WTC11 (cell line): Measurements from ENCODE around the gene DUSP19. TPM values are rescaled to one million over a fixed set of nuclear protein-coding genes. Genes with fewer than 3 reads are reported as not detected.

Experiments used
- ATAC-seq: fragments of 200-7000 bp; cut with Tn5 transposase; 2 replicates; pipeline ENCODE4 v1.10.0; 2021; ENCODE audit warnings: mild to moderate bottlenecking, moderate library complexity
- CTCF ChIA-PET: fragments of 300-600 bp; sonication (Branson Sonifier 250); formaldehyde crosslinking; loops from one replicate; lab custom pipeline; 2021; ENCODE audit warnings: antibody characterized with exemption; lab: Charles Lee
- POLR2A ChIA-PET: fragments of 350-600 bp; sonication (Branson Sonifier 250); formaldehyde crosslinking; loops from one replicate; lab custom pipeline; 2021; ENCODE audit warnings: antibody characterized with exemption; lab: Charles Lee
- DNase-seq: peaks from one replicate; pipeline ENCODE4 v3.0.0; 2021; ENCODE audit warnings: low spot score
- H3K27ac Mint-ChIP-seq: 2 replicates; pipeline ENCODE4 v1.8.0; 2021; ENCODE audit warnings: mixed read lengths
- H3K27me3 Mint-ChIP-seq: 2 replicates; pipeline ENCODE4 v1.8.0; 2021; ENCODE audit warnings: low read depth, mild to moderate bottlenecking, moderate library complexity, mixed read lengths
- H3K36me3 Mint-ChIP-seq: 2 replicates; pipeline ENCODE4 v1.8.0; 2021; ENCODE audit warnings: mixed read lengths
- H3K4me1 Mint-ChIP-seq: 2 replicates; pipeline ENCODE4 v1.8.0; 2022; ENCODE audit warnings: mixed read lengths
- H3K4me3 Mint-ChIP-seq: 2 replicates; pipeline ENCODE4 v1.8.0; 2021; ENCODE audit warnings: mild to moderate bottlenecking, moderate library complexity, mixed read lengths
- H3K9me3 Mint-ChIP-seq: 2 replicates; pipeline ENCODE4 v1.8.0; 2021; ENCODE audit warnings: mixed read lengths
- CBFB ChIP-seq: sonication (generic); formaldehyde crosslinking; IDR thresholded peaks from 2 replicates; pipeline ENCODE4 v1.8.1; 2022; ENCODE audit warnings: mild to moderate bottlenecking, low read depth, missing genetic modification reagents
- EMX1 ChIP-seq: fragments of 250-450 bp; sonication (Bioruptor Pico); IDR thresholded peaks from 2 replicates; pipeline ENCODE4 v1.8.0; 2021; ENCODE audit warnings: mild to moderate bottlenecking
- ETV6 ChIP-seq: sonication (generic); formaldehyde crosslinking; IDR thresholded peaks from 2 replicates; pipeline ENCODE4 v1.8.1; 2022; ENCODE audit warnings: mild to moderate bottlenecking, missing genetic modification reagents
- GTF2I ChIP-seq: fragments of 250-450 bp; sonication (Bioruptor Pico); conservative IDR thresholded peaks from 2 replicates; pipeline ENCODE4 v1.4.0; 2021; ENCODE audit warnings: mild to moderate bottlenecking
- IRF2 ChIP-seq: sonication (generic); formaldehyde crosslinking; IDR thresholded peaks from 2 replicates; pipeline ENCODE4 v1.8.0; 2022; ENCODE audit warnings: low read depth, missing genetic modification reagents, borderline replicate concordance
- MYBL2 ChIP-seq: sonication (generic); formaldehyde crosslinking; IDR thresholded peaks from 2 replicates; pipeline ENCODE4 v1.8.1; 2023; ENCODE audit warnings: mild to moderate bottlenecking, moderate library complexity, missing genetic modification reagents
- ZNF121 ChIP-seq: sonication (generic); formaldehyde crosslinking; IDR thresholded peaks from 2 replicates; pipeline ENCODE4 v1.8.0; 2023; ENCODE audit warnings: missing genetic modification reagents
- ZNF219 ChIP-seq: sonication (generic); formaldehyde crosslinking; IDR thresholded peaks from 2 replicates; pipeline ENCODE4 v1.8.0; 2023; ENCODE audit warnings: missing genetic modification reagents, mild to moderate bottlenecking, borderline replicate concordance
- ZNF671 ChIP-seq: fragments of 250-450 bp; sonication (Bioruptor Pico); IDR thresholded peaks from 2 replicates; pipeline ENCODE4 v1.8.0; 2021; ENCODE audit warnings: mild to moderate bottlenecking
- total RNA-seq: library from RNA; stranded (reverse); gene quantifications from 3 replicates; pipeline ENCODE4 v1.2.3, GENCODE V29; 2021
- TF ChIP-seq, protein P1 (sequence below): sonication (generic); formaldehyde crosslinking; IDR thresholded peaks from 2 replicates; pipeline ENCODE4 v1.8.1; 2023; ENCODE audit warnings: mild to moderate bottlenecking, missing genetic modification reagents
- TF ChIP-seq, protein P2 (sequence below): sonication (generic); formaldehyde crosslinking; IDR thresholded peaks from 2 replicates; pipeline ENCODE4 v1.8.0; 2023; ENCODE audit warnings: mild to moderate bottlenecking, missing genetic modification reagents
- TF ChIP-seq, protein P3 (sequence below): sonication (generic); formaldehyde crosslinking; IDR thresholded peaks from 2 replicates; pipeline ENCODE4 v1.8.0; 2023; ENCODE audit warnings: missing genetic modification reagents, mild to moderate bottlenecking, borderline replicate concordance
- TF ChIP-seq, protein P4 (sequence below): fragments of 250-450 bp; sonication (Bioruptor Pico); IDR thresholded peaks from 2 replicates; pipeline ENCODE4 v1.9.0; 2021; ENCODE audit warnings: mild to moderate bottlenecking
- TF ChIP-seq, protein P5 (sequence below): sonication (generic); formaldehyde crosslinking; IDR thresholded peaks from 2 replicates; pipeline ENCODE4 v1.8.0; 2022; ENCODE audit warnings: mild to moderate bottlenecking, missing genetic modification reagents

The DUSP19 gene
- total RNA-seq, 1 experiment from 2014 or later, result 3.9 TPM

DNA sequence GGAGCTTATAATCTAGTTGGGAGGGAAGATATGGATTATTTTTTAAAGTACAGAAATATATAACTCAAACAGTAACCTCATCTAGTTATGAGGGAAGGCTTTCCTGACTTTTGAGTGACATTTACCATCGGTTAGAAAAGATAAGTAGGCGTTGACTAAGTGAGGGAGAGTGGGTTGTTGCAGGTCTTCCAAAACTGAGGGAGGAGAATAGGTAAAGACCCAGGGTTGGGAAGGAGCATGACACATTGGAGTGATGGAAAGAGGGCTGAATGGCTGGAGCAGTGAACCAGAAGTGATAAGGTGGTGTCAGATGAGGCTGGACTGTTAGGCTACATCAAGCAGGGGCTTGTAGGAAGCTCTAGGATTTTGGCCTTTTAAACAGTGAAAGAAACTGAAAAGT, 35.1 kb downstream of the DUSP19 start:
- TF ChIP-seq ZNF121 (CRISPR knock-in tag), result no peak
- no peak for ATAC-seq
- ChIA-PET CTCF (no interaction called here), POLR2A (no interaction called here)
- no peak for DNase-seq
- Mint-ChIP-seq H3K27me3 (no peaks in the 10 kb centered on the region), H3K9me3 (no peaks in the 10 kb centered on the region), H3K27ac (no peak overlapping the region), H3K4me1 (no peaks in the 10 kb centered on the region), H3K4me3 (no peak overlapping the region), H3K36me3 (no peaks in the 10 kb centered on the region)

DNA sequence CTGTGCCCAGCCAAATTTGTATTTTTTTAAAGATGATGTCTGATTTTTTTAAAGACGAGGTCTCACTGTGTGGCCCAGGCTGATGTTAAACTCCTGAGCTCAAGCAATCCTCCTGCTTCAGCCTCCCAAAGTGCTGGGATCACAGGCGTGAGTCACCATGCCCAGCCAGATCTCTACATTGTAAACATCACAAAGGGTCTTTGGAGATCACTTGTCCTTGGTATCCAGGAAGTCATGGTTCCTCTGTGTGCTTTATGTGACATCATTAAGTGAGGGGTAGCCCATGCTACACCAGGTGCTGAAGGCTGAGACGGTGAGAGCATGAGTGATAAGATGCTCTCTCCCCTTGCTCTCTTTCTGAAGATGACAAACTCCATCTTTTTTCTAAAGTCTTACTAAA, 38.7 kb downstream of the DUSP19 start:
- ATAC-seq (peak; percentile 52; the same call in 1 of the 2 replicates), DNase-seq (no peak)
- CTCF ChIA-PET, result no interaction called here
- H3K4me3 Mint-ChIP-seq, result no peak overlapping the region
- H3K27me3 Mint-ChIP-seq, result no peaks in the 10 kb centered on the region; the same call in 1 of the 2 replicates
- POLR2A ChIA-PET, result no interaction called here
- no peak overlapping the region for H3K27ac Mint-ChIP-seq
- H3K4me1 Mint-ChIP-seq, result peaks cover 4% of the 10 kb centered on the region
- H3K36me3 Mint-ChIP-seq, result no peaks in the 10 kb centered on the region
- H3K9me3 Mint-ChIP-seq, result no peaks in the 10 kb centered on the region
- no peak for TF ChIP-seq MYBL2
- TF ChIP-seq, protein P1, sequence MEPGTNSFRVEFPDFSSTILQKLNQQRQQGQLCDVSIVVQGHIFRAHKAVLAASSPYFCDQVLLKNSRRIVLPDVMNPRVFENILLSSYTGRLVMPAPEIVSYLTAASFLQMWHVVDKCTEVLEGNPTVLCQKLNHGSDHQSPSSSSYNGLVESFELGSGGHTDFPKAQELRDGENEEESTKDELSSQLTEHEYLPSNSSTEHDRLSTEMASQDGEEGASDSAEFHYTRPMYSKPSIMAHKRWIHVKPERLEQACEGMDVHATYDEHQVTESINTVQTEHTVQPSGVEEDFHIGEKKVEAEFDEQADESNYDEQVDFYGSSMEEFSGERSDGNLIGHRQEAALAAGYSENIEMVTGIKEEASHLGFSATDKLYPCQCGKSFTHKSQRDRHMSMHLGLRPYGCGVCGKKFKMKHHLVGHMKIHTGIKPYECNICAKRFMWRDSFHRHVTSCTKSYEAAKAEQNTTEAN (CRISPR knock-in tag), result no peak
- TF ChIP-seq, protein P2, sequence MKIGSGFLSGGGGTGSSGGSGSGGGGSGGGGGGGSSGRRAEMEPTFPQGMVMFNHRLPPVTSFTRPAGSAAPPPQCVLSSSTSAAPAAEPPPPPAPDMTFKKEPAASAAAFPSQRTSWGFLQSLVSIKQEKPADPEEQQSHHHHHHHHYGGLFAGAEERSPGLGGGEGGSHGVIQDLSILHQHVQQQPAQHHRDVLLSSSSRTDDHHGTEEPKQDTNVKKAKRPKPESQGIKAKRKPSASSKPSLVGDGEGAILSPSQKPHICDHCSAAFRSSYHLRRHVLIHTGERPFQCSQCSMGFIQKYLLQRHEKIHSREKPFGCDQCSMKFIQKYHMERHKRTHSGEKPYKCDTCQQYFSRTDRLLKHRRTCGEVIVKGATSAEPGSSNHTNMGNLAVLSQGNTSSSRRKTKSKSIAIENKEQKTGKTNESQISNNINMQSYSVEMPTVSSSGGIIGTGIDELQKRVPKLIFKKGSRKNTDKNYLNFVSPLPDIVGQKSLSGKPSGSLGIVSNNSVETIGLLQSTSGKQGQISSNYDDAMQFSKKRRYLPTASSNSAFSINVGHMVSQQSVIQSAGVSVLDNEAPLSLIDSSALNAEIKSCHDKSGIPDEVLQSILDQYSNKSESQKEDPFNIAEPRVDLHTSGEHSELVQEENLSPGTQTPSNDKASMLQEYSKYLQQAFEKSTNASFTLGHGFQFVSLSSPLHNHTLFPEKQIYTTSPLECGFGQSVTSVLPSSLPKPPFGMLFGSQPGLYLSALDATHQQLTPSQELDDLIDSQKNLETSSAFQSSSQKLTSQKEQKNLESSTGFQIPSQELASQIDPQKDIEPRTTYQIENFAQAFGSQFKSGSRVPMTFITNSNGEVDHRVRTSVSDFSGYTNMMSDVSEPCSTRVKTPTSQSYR (CRISPR knock-in tag), result no peak

DNA sequence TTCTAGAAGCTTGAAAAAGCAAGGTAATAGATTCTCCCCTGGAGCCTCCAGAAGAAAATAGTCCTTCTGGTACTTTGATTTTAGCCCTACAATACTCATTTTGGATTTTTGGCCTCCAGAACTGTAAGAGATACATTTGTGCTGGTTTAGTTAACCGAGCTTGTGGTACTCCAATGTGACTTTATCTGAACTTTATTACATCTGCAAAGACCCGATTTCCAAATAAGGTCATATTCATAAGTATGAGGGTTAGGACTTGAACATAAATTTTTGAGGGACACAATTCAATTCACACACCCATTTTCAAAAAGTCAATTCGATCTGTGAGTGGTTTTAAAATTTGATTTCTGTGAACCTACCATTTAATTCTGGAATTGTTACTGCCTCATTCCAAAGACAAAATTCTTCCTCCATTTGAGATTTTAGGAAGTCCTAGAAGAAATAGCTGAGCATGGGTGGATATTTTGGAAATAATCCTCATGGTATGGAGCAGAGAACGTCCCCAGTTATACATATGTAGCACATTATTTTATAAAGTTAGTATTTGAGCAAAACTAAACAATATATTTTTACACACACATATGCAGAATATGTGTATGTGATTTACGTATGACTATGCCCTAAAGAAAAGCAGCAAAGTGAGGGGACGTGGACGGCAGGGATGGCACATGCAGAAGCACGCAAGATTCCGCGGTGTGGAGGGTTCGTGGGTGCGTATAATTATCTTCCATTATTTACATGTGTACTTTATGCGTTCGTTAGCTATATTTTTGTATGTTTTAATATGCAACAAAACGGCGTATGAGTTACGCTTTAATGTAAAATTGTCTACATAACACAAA, 44.8 kb downstream of the DUSP19 start:
- no peak for DNase-seq
- H3K4me3 Mint-ChIP-seq, result peak overlapping the region; percentile 96
- peaks cover 32% of the 10 kb centered on the region for H3K4me1 Mint-ChIP-seq
- H3K27ac Mint-ChIP-seq, result peak overlapping the region; percentile 99
- H3K27me3 Mint-ChIP-seq, result no peaks in the 10 kb centered on the region; the same call in 1 of the 2 replicates
- H3K36me3 Mint-ChIP-seq, result peaks cover 2% of the 10 kb centered on the region
- no peaks in the 10 kb centered on the region for H3K9me3 Mint-ChIP-seq
- TF ChIP-seq ETV6 (CRISPR knock-in tag), result no peak
- TF ChIP-seq, all 79 proteins: peak for 0
- CTCF ChIA-PET, result interaction anchor here (0.6 to 2.0 kb wide), 2 partner anchors 52 to 54 kb away, joined by 3 to 8 read pairs; no protein-coding TSS in a partner anchor
- POLR2A ChIA-PET, result no interaction called here
- ATAC-seq, result no peak

DNA sequence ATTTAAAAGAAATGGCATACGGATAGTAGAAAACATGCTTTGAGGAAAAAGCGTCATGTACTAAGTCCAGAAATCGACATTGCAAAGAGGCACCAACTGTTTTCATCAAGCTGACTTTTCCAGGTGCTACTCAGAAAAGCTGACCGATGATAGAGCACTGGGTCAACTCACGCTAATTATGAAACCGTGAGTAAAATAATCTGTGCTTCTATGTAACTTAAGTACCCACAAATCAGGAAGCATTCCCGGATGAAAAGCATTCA, 45.3 kb downstream of the DUSP19 start:
- Mint-ChIP-seq H3K4me1 (peaks cover 32% of the 10 kb centered on the region), H3K9me3 (no peaks in the 10 kb centered on the region), H3K4me3 (peak overlapping the region; percentile 96), H3K27me3 (no peaks in the 10 kb centered on the region; the same call in 1 of the 2 replicates), H3K27ac (peak overlapping the region; percentile 99), H3K36me3 (peaks cover 6% of the 10 kb centered on the region)
- ATAC-seq (0 out of 2 replicates have a peak, but pooled peaks have one; percentile 2), DNase-seq (no peak)
- CTCF ChIA-PET, result interaction anchor here (2.0 kb wide), 1 partner anchor 53 kb away, joined by 8 read pairs; no protein-coding TSS in a partner anchor
- POLR2A ChIA-PET, result no interaction called here
- TF ChIP-seq GTF2I (CRISPR knock-in tag), result no peak
- no peak for TF ChIP-seq ETV6 (CRISPR knock-in tag)
- TF ChIP-seq ZNF219, result no peak
- no peak for TF ChIP-seq EMX1 (CRISPR knock-in tag)
- no peak for TF ChIP-seq CBFB (CRISPR knock-in tag)
- TF ChIP-seq, protein P3, sequence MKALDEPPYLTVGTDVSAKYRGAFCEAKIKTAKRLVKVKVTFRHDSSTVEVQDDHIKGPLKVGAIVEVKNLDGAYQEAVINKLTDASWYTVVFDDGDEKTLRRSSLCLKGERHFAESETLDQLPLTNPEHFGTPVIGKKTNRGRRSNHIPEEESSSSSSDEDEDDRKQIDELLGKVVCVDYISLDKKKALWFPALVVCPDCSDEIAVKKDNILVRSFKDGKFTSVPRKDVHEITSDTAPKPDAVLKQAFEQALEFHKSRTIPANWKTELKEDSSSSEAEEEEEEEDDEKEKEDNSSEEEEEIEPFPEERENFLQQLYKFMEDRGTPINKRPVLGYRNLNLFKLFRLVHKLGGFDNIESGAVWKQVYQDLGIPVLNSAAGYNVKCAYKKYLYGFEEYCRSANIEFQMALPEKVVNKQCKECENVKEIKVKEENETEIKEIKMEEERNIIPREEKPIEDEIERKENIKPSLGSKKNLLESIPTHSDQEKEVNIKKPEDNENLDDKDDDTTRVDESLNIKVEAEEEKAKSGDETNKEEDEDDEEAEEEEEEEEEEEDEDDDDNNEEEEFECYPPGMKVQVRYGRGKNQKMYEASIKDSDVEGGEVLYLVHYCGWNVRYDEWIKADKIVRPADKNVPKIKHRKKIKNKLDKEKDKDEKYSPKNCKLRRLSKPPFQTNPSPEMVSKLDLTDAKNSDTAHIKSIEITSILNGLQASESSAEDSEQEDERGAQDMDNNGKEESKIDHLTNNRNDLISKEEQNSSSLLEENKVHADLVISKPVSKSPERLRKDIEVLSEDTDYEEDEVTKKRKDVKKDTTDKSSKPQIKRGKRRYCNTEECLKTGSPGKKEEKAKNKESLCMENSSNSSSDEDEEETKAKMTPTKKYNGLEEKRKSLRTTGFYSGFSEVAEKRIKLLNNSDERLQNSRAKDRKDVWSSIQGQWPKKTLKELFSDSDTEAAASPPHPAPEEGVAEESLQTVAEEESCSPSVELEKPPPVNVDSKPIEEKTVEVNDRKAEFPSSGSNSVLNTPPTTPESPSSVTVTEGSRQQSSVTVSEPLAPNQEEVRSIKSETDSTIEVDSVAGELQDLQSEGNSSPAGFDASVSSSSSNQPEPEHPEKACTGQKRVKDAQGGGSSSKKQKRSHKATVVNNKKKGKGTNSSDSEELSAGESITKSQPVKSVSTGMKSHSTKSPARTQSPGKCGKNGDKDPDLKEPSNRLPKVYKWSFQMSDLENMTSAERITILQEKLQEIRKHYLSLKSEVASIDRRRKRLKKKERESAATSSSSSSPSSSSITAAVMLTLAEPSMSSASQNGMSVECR (CRISPR knock-in tag), result no peak
- TF ChIP-seq IRF2 (CRISPR knock-in tag), result no peak
- TF ChIP-seq, protein P4, sequence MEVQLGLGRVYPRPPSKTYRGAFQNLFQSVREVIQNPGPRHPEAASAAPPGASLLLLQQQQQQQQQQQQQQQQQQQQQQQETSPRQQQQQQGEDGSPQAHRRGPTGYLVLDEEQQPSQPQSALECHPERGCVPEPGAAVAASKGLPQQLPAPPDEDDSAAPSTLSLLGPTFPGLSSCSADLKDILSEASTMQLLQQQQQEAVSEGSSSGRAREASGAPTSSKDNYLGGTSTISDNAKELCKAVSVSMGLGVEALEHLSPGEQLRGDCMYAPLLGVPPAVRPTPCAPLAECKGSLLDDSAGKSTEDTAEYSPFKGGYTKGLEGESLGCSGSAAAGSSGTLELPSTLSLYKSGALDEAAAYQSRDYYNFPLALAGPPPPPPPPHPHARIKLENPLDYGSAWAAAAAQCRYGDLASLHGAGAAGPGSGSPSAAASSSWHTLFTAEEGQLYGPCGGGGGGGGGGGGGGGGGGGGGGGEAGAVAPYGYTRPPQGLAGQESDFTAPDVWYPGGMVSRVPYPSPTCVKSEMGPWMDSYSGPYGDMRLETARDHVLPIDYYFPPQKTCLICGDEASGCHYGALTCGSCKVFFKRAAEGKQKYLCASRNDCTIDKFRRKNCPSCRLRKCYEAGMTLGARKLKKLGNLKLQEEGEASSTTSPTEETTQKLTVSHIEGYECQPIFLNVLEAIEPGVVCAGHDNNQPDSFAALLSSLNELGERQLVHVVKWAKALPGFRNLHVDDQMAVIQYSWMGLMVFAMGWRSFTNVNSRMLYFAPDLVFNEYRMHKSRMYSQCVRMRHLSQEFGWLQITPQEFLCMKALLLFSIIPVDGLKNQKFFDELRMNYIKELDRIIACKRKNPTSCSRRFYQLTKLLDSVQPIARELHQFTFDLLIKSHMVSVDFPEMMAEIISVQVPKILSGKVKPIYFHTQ (CRISPR knock-in tag), result no peak
- TF ChIP-seq, protein P5, sequence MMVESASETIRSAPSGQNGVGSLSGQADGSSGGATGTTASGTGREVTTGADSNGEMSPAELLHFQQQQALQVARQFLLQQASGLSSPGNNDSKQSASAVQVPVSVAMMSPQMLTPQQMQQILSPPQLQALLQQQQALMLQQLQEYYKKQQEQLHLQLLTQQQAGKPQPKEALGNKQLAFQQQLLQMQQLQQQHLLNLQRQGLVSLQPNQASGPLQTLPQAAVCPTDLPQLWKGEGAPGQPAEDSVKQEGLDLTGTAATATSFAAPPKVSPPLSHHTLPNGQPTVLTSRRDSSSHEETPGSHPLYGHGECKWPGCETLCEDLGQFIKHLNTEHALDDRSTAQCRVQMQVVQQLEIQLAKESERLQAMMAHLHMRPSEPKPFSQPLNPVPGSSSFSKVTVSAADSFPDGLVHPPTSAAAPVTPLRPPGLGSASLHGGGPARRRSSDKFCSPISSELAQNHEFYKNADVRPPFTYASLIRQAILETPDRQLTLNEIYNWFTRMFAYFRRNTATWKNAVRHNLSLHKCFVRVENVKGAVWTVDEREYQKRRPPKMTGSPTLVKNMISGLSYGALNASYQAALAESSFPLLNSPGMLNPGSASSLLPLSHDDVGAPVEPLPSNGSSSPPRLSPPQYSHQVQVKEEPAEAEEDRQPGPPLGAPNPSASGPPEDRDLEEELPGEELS (CRISPR knock-in tag), result no peak
- no peak for TF ChIP-seq ZNF671 (CRISPR knock-in tag)
